Activated naive CD8-positive, alpha-beta T cell treated with anti-CD3 and anti-CD28 coated beads, Interleukin-2, amount 10 ng/mL, durations not matched to agents 7 days and 5 days (primary cell): ENCODE measurements around the gene PITPNM1. TPM values are rescaled to one million over a fixed set of nuclear protein-coding genes. Genes with fewer than 3 reads are reported as not detected.

ENCODE experiments used
- ATAC-seq: fragments of 150-1000 bp; cut with Tn5 transposase; one replicate; pipeline ENCODE4 v1.10.0; 2021; ENCODE audit warnings: low read depth, moderate library complexity
- POLR2A ChIA-PET: fragments of 350-600 bp; sonication (Branson Sonifier 250); formaldehyde crosslinking; loops from one replicate; lab custom pipeline; 2021; ENCODE audit warnings: antibody characterized with exemption; lab: Charles Lee
- DNase-seq: peaks from one replicate; pipeline ENCODE4 v3.0.0; 2021
- H3K27ac Mint-ChIP-seq: one replicate; pipeline ENCODE4 v1.8.0; 2022; ENCODE audit warnings: mild to moderate bottlenecking, mixed read lengths
- H3K27me3 Mint-ChIP-seq: one replicate; pipeline ENCODE4 v1.8.0; 2022; ENCODE audit warnings: mild to moderate bottlenecking, moderate library complexity, mixed read lengths
- H3K36me3 Mint-ChIP-seq: one replicate; pipeline ENCODE4 v1.8.0; 2021; ENCODE audit warnings: mild to moderate bottlenecking, mixed read lengths
- H3K4me1 Mint-ChIP-seq: one replicate; pipeline ENCODE4 v1.8.0; 2021; ENCODE audit warnings: mixed read lengths
- H3K4me3 Mint-ChIP-seq: one replicate; pipeline ENCODE4 v1.8.0; 2022; ENCODE audit warnings: mild to moderate bottlenecking, moderate library complexity, mixed read lengths
- H3K9me3 Mint-ChIP-seq: one replicate; pipeline ENCODE4 v1.8.0; 2021; ENCODE audit warnings: mixed read lengths
- total RNA-seq, 2 experiments: library from RNA; stranded (reverse); gene quantifications; one replicate each; pipeline ENCODE4 v1.2.3, GENCODE V29; 2021

The PITPNM1 gene
- total RNA-seq, 2 experiments from 2014 or later = 125 to 132 TPM

GRCh38 chr11:67457453-67457852, 47.7 kb downstream of the PITPNM1 start:
- H3K27ac Mint-ChIP-seq = no peak overlapping the region
- no peaks in the 10 kb centered on the region for H3K9me3 Mint-ChIP-seq
- no peaks in the 10 kb centered on the region for H3K4me1 Mint-ChIP-seq
- H3K4me3 Mint-ChIP-seq = no peak overlapping the region
- DNase-seq (no peak), ATAC-seq (no peak)
- H3K27me3 Mint-ChIP-seq = peaks cover 5% of the 10 kb centered on the region
- H3K36me3 Mint-ChIP-seq = no peaks in the 10 kb centered on the region
- POLR2A ChIA-PET = interaction anchor here (2.0 kb wide), 1 partner anchor 20 kb away, joined by 8 read pairs; the partner anchor contains the start of gene PTPRCAP

DNA sequence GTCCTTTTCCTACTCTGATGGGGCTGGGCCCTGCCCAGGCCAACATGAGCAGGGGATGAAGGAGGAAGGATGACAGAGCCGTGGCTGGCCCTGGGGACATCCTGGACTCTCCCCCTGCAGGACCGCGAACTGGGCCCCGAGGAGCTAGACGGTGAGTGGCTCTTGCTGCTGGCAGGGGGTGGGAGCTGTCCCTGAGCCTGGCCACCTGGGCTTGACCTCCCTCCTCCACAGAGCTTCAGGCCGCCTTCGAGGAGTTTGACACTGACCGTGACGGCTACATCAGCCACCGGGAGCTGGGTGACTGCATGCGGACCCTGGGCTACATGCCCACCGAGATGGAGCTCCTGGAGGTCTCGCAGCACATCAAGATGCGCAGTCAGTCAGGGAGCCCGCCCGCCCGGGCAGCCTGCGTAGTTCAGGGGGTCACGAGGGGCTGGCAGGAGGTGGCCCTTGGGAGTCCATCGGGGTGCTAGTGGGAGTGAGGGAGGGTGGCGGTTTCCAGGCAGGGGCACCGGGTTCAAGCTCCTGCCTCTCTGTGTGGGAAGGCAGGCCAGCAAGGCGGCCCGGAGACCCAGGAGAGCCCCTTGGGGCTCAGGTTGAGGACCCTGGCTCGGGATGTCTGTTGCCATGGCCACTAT, 49.0 kb downstream of the PITPNM1 start:
- H3K27me3 Mint-ChIP-seq = peaks cover 5% of the 10 kb centered on the region
- no peaks in the 10 kb centered on the region for H3K36me3 Mint-ChIP-seq
- no peak for DNase-seq
- H3K9me3 Mint-ChIP-seq = no peaks in the 10 kb centered on the region
- H3K27ac Mint-ChIP-seq = no peak overlapping the region
- peaks cover 2% of the 10 kb centered on the region for H3K4me1 Mint-ChIP-seq
- POLR2A ChIA-PET = interaction anchor here (0.6 to 2.1 kb wide), 3 partner anchors 9 to 27 kb away, joined by 3 to 8 read pairs (median 6); partner anchors contain the start of genes AIP and PTPRCAP
- H3K4me3 Mint-ChIP-seq = no peak overlapping the region
- ATAC-seq = no peak

DNA sequence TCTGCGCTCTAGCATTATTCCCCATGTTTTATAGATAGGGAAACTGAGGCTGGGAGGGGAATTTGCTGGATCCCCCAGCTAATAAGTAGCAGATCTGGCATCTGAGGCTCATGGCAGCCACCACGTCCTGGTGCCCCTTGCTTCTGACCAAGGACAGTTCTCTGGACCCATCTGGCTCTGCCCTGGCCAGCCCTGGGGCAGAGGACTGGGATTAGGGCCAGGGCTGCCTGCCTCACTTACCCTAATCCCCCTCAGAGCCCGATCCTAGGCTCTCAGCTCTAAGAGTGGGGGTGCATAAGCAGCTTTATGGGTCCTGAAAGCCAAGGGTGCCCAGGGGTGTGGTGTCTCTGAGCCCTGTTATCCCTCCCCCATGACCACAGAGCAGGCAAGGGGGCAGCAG, 50.1 kb downstream of the PITPNM1 start, which contains the start of gene CABP4:
TSS of gene CABP4 (plus strand) at position 301 of the 400 bp plus-strand sequence. CDS start at position 371, 70 bp downstream.
- ATAC-seq (no peak), DNase-seq (no peak)
- no peak within 1 kb of the TSS for H3K4me3 Mint-ChIP-seq
- POLR2A ChIA-PET = interaction anchor here (1.6 to 2.1 kb wide), 2 partner anchors 10 to 18 kb away, joined by 6 to 8 read pairs; partner anchors contain the start of gene PTPRCAP
- no peaks in the 10 kb centered on the region for H3K27me3 Mint-ChIP-seq
- no peaks in the 10 kb centered on the region for H3K36me3 Mint-ChIP-seq
- H3K27ac Mint-ChIP-seq = no peak within 1 kb of the TSS
- H3K9me3 Mint-ChIP-seq = no peaks in the 10 kb centered on the region
- peaks cover 2% of the 10 kb centered on the region for H3K4me1 Mint-ChIP-seq

- Mint-ChIP-seq H3K4me1 (peaks cover 5% of the 10 kb centered on the region), H3K36me3 (no peaks in the 10 kb centered on the region), H3K4me3 (no peak overlapping the region), H3K27me3 (peaks cover 3% of the 10 kb centered on the region), H3K27ac (no peak overlapping the region), H3K9me3 (no peaks in the 10 kb centered on the region)
- ATAC-seq (no peak), DNase-seq (peak; percentile 28)
- POLR2A ChIA-PET = interaction anchor here (2.1 kb wide), 1 partner anchor 11 kb away, joined by 8 read pairs; no protein-coding TSS in a partner anchor
Observed at GRCh38 chr11:67453816-67454732, 51.1 kb downstream of the PITPNM1 start.

DNA sequence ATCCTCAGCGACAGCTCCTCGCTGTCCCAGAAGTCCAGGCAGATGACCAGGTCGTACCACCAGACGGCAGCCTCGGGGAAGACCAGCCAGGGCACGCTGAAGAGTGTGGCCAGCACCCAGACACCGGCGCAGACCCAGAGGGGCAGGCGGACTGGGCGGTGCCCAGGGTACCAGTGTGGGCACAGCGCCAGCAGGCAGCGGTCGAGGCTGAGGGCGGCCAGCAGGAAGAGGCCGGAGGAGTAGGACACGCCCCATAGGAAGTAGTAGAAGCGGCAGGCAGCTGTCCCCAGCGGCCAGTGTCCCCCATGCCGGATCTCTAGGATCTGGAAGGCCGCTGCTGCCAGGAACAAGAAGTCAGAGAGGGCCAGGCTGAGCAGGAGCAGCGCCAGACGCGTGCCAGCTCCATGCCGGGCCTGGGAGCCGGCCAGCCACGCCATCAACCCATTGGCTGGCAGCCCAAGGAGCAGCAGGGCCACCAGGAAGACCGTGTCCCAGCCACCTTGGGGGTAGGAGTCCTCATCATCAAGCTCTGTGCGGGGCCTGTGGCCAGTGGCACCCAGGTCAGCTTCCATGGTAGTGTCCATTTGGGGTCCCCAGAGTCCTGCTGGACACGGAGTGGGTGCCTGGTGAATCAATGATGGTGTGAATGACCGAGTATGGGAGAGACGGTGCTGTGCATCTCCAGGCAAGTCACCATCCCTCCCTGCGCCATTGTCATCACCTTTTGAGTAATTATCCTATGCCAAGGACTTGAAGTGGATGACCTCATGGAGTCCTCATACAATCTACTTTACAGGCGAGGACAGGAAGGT, 52.8 kb downstream of the PITPNM1 start, which contains the start of gene GPR152:
TSS of gene GPR152 (minus strand) at position 589 of the 812 bp plus-strand sequence. CDS start at position 584, 5 bp downstream.
- Mint-ChIP-seq H3K27ac (no peak within 1 kb of the TSS), H3K9me3 (no peaks in the 10 kb centered on the region), H3K4me1 (peaks cover 7% of the 10 kb centered on the region), H3K4me3 (no peak within 1 kb of the TSS), H3K27me3 (peaks cover 5% of the 10 kb centered on the region), H3K36me3 (no peaks in the 10 kb centered on the region)
- no peak for DNase-seq
- ATAC-seq = no peak
- POLR2A ChIA-PET = interaction anchor here (0.9 to 4.4 kb wide), 6 partner anchors 15 to 39 kb away, joined by 3 to 23 read pairs (median 4); partner anchors contain the start of gene PTPRCAP

DNA sequence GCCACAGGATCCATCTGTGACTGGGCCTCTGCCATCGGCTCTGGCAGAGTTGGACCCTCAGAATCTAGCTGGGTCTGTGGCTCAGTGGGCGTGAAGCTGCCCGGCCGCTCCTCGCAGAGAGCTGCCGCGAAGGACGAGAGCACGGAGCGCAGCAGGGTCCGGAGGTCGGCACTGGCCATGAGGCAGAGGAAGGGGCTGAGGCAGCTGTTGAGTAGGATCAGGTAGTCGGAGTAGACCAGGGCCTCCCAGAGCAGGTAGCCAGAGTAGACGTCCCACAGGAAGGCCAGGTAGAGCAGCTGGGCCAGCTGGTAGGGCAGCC, 53.5 kb downstream of the PITPNM1 start:
- no peak for DNase-seq
- H3K27me3 Mint-ChIP-seq = peaks cover 5% of the 10 kb centered on the region
- ATAC-seq = no peak
- H3K36me3 Mint-ChIP-seq = no peaks in the 10 kb centered on the region
- POLR2A ChIA-PET = interaction anchor here (1.0 to 4.4 kb wide), 6 partner anchors 12 to 50 kb away, joined by 3 to 23 read pairs (median 5); partner anchors contain the start of genes PPP1CA and PTPRCAP
- H3K4me3 Mint-ChIP-seq = no peak overlapping the region
- H3K4me1 Mint-ChIP-seq = peaks cover 7% of the 10 kb centered on the region
- no peak overlapping the region for H3K27ac Mint-ChIP-seq
- no peaks in the 10 kb centered on the region for H3K9me3 Mint-ChIP-seq

DNA sequence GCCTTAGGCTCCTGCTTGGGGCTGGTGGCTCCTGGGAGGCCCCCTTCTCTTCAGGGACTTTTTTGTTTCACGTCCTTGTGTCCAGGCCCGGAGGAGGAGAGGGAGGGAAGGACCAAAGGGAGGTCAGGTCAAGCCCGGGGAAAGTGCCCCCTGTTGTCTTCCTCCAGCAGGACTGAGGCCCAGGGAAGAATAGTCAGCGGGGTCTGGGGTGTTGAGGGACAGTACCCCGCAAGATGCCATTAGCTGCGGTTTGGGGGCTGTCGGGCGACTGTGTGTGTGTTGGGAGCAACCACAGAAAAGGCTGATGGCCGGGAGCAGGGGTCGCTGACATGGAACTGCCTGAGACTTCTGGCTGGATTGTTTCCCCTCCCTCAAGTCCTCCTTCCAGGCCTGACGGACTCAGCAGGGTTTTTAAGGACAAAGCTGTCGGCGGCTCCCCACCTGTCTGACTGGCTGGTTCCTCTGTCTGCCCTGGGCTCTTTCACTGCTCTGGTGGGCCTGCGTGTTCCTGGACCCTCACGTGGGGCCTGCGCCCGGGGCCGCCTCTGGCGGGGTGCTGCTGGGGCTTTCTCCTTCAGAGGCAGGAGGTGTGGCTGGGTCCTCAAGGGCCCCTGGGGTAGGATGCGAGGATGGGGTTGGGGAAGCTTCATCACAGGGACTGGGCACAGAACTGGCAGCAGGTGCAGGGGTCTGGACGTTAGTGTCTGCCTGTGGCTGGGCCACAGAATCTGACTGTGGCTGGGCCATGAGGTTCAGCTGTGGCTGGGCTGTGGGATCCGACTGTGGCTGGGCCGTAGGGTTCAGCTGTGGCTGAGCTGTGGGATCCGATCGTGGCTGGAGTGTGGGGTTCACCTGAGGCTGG, 54.1 kb downstream of the PITPNM1 start:
- H3K4me1 Mint-ChIP-seq = peaks cover 10% of the 10 kb centered on the region
- H3K27me3 Mint-ChIP-seq = peaks cover 5% of the 10 kb centered on the region
- no peaks in the 10 kb centered on the region for H3K9me3 Mint-ChIP-seq
- POLR2A ChIA-PET = interaction anchor here (0.6 to 4.4 kb wide), 9 partner anchors 12 to 54 kb away, joined by 3 to 23 read pairs (median 4); partner anchors contain the start of genes PITPNM1, PPP1CA and PTPRCAP
- no peak overlapping the region for H3K27ac Mint-ChIP-seq
- no peak for DNase-seq
- no peak overlapping the region for H3K4me3 Mint-ChIP-seq
- no peak for ATAC-seq
- H3K36me3 Mint-ChIP-seq = no peaks in the 10 kb centered on the region

DNA sequence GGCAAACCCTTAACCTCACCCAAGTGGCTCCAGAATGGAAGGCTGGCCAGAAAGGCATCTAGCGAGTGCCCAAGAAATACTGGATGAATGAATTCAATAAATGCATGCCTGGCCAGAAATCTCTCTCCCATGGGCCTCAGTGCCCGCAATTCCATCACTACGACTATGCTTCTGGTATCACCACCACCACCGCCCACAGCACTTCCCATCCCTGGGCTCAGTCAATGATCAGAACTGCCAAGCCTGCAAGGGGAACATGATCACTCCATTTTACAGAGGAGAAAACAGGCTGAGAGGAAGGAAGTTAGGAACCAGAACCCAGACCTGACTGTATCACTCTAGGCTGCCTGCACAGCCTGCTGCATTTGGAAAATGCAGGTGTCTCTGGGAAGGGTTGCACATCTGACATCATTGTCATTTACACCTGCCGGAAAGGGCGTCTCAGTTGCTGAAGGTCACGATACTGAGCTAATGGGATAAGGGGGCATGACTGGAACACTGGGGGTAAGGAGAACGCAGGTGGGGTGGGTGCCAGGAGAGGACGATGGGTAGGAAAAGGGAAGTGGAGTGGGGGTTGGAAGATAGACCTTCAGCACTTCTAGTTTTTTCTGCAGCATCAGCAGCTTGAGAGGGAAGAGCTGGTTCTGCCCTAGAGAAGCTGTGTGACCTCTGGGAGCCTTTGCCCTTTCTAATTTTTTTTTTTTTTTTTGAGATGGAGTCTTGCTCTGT, 55.9 kb downstream of the PITPNM1 start:
- DNase-seq (no peak), ATAC-seq (no peak)
- Mint-ChIP-seq H3K27me3 (peaks cover 5% of the 10 kb centered on the region), H3K9me3 (no peaks in the 10 kb centered on the region), H3K36me3 (no peaks in the 10 kb centered on the region), H3K4me1 (peaks cover 26% of the 10 kb centered on the region), H3K4me3 (no peak overlapping the region), H3K27ac (peak overlapping the region; percentile 28)
- POLR2A ChIA-PET = interaction anchor here (0.6 to 4.4 kb wide), 5 partner anchors 12 to 94 kb away, joined by 3 to 23 read pairs (median 6); partner anchors contain the start of genes PPP1CA, PTPRCAP and TBC1D10C

DNA sequence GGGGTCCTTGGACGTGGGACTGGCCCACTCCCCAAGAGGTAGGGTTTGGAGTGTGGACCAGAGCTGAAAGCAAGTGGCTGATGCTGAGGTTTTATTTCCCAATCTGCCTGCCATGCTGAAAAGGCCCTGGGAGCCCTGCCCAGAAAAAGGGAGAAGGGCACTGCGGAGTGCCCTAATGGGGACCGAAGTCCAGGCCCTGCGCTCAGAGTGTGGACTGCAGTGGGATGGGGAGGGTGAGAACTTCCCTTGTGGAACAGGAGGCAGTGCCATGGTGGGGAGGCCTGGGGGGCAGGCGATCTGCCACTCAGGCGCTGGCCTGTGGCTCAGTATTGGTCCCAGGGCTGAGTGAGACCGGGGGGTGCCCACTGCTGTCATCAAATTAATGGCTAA, 56.9 kb downstream of the PITPNM1 start:
- Mint-ChIP-seq H3K4me1 (peaks cover 29% of the 10 kb centered on the region), H3K4me3 (no peak overlapping the region), H3K36me3 (no peaks in the 10 kb centered on the region), H3K27ac (no peak overlapping the region), H3K9me3 (no peaks in the 10 kb centered on the region), H3K27me3 (peaks cover 5% of the 10 kb centered on the region)
- no peak for ATAC-seq
- no peak for DNase-seq
- POLR2A ChIA-PET = interaction anchor here (1.3 to 4.4 kb wide), 2 partner anchors 11 to 31 kb away, joined by 3 to 23 read pairs; partner anchors contain the start of gene PTPRCAP

DNA sequence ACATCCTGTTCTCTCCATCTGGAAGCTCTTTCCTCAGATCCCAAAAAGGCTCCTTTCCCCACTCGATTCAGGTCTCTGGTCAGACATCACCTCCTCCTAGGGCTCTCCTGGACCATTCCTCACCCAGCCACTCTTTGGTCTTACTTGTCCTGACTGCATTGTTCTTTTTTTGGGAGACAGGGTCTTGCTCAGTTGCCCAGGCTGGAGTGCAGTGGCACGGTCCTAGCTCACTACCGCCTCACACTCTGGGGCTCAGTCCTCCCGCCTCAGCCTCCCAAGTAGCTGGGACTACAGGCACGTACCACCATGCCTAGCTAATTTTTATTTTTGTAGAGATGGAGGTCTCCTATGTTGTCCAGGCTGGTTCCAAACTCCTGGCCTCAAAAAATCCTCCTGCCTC, 59.6 kb downstream of the PITPNM1 start:
- DNase-seq (no peak), ATAC-seq (no peak)
- H3K27ac Mint-ChIP-seq = peak overlapping the region; percentile 86
- no peaks in the 10 kb centered on the region for H3K36me3 Mint-ChIP-seq
- peaks cover 33% of the 10 kb centered on the region for H3K4me1 Mint-ChIP-seq
- H3K9me3 Mint-ChIP-seq = no peaks in the 10 kb centered on the region
- POLR2A ChIA-PET = interaction anchor here (0.6 to 1.9 kb wide), 3 partner anchors 8 to 147 kb away, joined by 3 to 6 read pairs (median 3); partner anchors contain the start of gene PTPRCAP
- H3K27me3 Mint-ChIP-seq = peaks cover 5% of the 10 kb centered on the region
- H3K4me3 Mint-ChIP-seq = peak overlapping the region; percentile 81
